ENCODE data around the gene PCCA. TPM values are rescaled to one million over a fixed set of nuclear protein-coding genes. Genes with fewer than 3 reads are reported as not detected.
A peak's percentile ranks its signal among the peaks of the same experiment; 100 is the strongest.

Gene PCCA, protein sequence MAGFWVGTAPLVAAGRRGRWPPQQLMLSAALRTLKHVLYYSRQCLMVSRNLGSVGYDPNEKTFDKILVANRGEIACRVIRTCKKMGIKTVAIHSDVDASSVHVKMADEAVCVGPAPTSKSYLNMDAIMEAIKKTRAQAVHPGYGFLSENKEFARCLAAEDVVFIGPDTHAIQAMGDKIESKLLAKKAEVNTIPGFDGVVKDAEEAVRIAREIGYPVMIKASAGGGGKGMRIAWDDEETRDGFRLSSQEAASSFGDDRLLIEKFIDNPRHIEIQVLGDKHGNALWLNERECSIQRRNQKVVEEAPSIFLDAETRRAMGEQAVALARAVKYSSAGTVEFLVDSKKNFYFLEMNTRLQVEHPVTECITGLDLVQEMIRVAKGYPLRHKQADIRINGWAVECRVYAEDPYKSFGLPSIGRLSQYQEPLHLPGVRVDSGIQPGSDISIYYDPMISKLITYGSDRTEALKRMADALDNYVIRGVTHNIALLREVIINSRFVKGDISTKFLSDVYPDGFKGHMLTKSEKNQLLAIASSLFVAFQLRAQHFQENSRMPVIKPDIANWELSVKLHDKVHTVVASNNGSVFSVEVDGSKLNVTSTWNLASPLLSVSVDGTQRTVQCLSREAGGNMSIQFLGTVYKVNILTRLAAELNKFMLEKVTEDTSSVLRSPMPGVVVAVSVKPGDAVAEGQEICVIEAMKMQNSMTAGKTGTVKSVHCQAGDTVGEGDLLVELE
- polyA plus RNA-seq (2011; rRNA removed) (13.2 and 16.3 TPM in 2 replicates), polyA plus RNA-seq (2017; fragmentation: RNase III; extraction: RNeasy Plus Mini Kit Qiagen cat#74134 plus additional on column Dnase treatment) (12.9 to 13.7 TPM (median 12.9 TPM) in 3 replicates), polyA minus RNA-seq (2011; rRNA and poly(A)+ RNA removed) (9.3 and 9.9 TPM in 2 replicates)
- 3.5 and 3.6 TPM in 2 replicates for polyA plus RNA-seq (2012; cell fraction: cytosol; rRNA removed)
- 2.7 and 5.4 TPM in 2 replicates for polyA plus RNA-seq (2012; cell fraction: nucleus; rRNA removed)

DNA sequence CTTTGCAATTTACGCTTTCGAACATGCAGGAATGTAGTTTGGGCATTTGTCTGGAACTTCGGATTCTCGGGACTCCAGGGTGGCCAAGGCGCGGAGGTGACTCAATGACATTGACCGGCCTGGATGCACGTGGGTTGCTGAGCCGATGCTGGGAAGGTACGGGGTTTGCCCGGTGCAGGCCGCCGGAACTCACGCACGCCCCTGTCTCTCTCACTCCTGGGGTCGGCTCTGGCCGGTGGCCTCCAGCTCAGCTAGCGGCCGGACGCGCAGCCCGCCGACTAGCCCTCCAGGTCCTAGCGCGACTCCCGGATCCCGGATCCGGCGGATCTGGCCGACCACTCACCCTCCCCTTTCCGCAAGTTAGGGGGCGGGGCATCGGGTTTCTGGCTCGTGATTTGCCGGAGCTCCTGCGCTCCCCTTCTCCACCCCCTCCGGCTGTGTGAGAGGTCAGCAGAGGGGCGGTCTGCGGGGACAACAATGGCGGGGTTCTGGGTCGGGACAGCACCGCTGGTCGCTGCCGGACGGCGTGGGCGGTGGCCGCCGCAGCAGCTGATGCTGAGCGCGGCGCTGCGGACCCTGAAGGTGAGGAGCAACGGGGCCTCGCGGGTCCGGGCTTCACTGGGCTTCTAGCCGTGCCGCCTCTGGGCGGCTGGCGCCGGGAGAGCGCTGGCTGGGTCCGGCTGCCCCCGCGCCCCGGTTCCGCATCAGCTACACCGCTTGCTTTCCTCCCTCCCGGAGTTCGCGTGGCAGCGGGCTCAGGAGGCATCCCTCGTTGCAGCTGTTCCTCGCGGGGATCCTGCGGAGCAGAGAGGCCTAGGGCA, at the start of gene PCCA:
TSS of gene PCCA (plus strand) at position 450 of the 821 bp plus-strand sequence. CDS start at position 478, 28 bp downstream.
- peak; percentile 40; the same call in 1 of the 2 replicates for TF ChIP-seq KDM5A (IDR thresholded peaks at IDR 0.05)
- TF ChIP-seq, protein P1, sequence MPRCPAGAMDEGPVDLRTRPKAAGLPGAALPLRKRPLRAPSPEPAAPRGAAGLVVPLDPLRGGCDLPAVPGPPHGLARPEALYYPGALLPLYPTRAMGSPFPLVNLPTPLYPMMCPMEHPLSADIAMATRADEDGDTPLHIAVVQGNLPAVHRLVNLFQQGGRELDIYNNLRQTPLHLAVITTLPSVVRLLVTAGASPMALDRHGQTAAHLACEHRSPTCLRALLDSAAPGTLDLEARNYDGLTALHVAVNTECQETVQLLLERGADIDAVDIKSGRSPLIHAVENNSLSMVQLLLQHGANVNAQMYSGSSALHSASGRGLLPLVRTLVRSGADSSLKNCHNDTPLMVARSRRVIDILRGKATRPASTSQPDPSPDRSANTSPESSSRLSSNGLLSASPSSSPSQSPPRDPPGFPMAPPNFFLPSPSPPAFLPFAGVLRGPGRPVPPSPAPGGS (IDR thresholded peaks at IDR 0.05), result 0 out of 3 replicates have a peak, but pooled peaks have one; percentile 32
- no peak for TF ChIP-seq RNF2 (IDR thresholded peaks at IDR 0.05; ENCODE audit: borderline replicate concordance, low read depth)
- TF ChIP-seq, protein P2, sequence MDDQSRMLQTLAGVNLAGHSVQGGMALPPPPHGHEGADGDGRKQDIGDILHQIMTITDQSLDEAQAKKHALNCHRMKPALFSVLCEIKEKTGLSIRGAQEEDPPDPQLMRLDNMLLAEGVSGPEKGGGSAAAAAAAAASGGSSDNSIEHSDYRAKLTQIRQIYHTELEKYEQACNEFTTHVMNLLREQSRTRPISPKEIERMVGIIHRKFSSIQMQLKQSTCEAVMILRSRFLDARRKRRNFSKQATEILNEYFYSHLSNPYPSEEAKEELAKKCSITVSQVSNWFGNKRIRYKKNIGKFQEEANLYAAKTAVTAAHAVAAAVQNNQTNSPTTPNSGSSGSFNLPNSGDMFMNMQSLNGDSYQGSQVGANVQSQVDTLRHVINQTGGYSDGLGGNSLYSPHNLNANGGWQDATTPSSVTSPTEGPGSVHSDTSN (IDR thresholded peaks at IDR 0.05), result peak; percentile 50; the same call in 1 of the 2 replicates
- peak in 1 of 2 experiments; percentile 69; a peak in 1 of 5 replicates for TF ChIP-seq JUN (IDR thresholded peaks at IDR 0.05)
- peak; percentile 74 for TF ChIP-seq POLR2A (IDR thresholded peaks at IDR 0.05; ENCODE audit: low read length)
- TF ChIP-seq, protein P3, sequence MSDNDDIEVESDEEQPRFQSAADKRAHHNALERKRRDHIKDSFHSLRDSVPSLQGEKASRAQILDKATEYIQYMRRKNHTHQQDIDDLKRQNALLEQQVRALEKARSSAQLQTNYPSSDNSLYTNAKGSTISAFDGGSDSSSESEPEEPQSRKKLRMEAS (IDR thresholded peaks at IDR 0.05), result peak; percentile 54
- no peak for TF ChIP-seq EP300 (IDR thresholded peaks at IDR 0.05)
- TF ChIP-seq PHF8 (IDR thresholded peaks at IDR 0.05; ENCODE audit: borderline replicate concordance, low read depth), result peak; percentile 39; the same call in 1 of the 2 replicates
- TF ChIP-seq FOSL2 (IDR thresholded peaks at IDR 0.05), result no peak
- peak; percentile 11; the same call in 1 of the 2 replicates for TF ChIP-seq FOSL2 (CRISPR knock-in tag; IDR thresholded peaks at IDR 0.05)
- no peak for TF ChIP-seq ZNF302 (CRISPR knock-in tag; IDR thresholded peaks at IDR 0.05)
- ATAC-seq, result peak; percentile 97 to 98
- peak; percentile 84 to 92 for DNase-seq (ENCODE audit: low read depth in 1 of 2, low spot score in 1 of 2)
- ChIA-PET CTCF (interaction anchor here (1.0 to 1.5 kb wide), 2 partner anchors 19 to 173 kb away, joined by 3 read pairs; no protein-coding TSS in a partner anchor), POLR2A (interaction anchor here (0.6 to 1.7 kb wide), 7 partner anchors 9 to 431 kb away, joined by 3 to 15 read pairs (median 5); partner anchors contain the start of gene ZIC2)
- Histone ChIP-seq H3K4me2 (peak within 1 kb of the TSS; percentile 86), H3K9me3 (no peaks in the 10 kb centered on the region), H3K27ac (peak within 1 kb of the TSS; percentile 74 to 92), H3K4me1 (peaks cover 17% of the 10 kb centered on the region; the same call in 2 of the 3 replicates), H3K4me3 (peak within 1 kb of the TSS; percentile 95)
- FAIRE-seq, result no peak
- WGBS (ENCODE audit: missing lambda C conversion rate), result 0% methylated on average over 17 of the region's 77 CpGs

DNA sequence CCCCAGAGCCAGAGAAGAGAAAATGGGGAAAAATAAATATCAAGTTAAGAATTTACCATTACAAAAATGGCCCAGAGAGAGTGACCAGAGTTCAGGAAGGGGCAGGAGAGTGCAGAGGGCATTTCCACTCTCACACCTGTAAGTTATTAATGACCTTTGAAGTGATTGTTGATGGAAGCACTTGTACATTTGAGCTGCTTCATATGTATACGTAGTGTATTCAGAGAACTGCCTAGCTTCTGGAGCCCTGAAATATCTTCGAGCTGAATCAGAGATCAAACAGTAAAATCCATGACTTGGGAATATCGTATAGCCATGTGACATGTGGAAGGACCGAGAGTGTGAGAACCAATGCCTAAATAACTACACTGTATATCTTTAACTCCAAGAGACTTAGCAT, 49.2 kb upstream of the PCCA start:
- FAIRE-seq, result no peak
- H3K4me1 ChIP-seq, result peaks cover 14% of the 10 kb centered on the region; the same call in 2 of the 3 replicates
- H3K4me3 ChIP-seq, result no peak overlapping the region
- H3K27ac ChIP-seq, result peak overlapping the region; percentile 60 to 79
- no peak for TF ChIP-seq EHF (CRISPR knock-in tag; IDR thresholded peaks at IDR 0.05)
- no peak for TF ChIP-seq POLR2A (IDR thresholded peaks at IDR 0.05; ENCODE audit: low read length)
- no peak for TF ChIP-seq CBX2 (IDR thresholded peaks at IDR 0.05; ENCODE audit: borderline replicate concordance, low read depth)
- TF ChIP-seq CHD4 (IDR thresholded peaks at IDR 0.05; ENCODE audit: borderline replicate concordance), result no peak
- TF ChIP-seq, protein P3 (IDR thresholded peaks at IDR 0.05), result 0 out of 2 replicates have a peak, but pooled peaks have one; percentile 33
- TF ChIP-seq SREBF2 (IDR thresholded peaks at IDR 0.05), result no peak
- TF ChIP-seq, protein P4, sequence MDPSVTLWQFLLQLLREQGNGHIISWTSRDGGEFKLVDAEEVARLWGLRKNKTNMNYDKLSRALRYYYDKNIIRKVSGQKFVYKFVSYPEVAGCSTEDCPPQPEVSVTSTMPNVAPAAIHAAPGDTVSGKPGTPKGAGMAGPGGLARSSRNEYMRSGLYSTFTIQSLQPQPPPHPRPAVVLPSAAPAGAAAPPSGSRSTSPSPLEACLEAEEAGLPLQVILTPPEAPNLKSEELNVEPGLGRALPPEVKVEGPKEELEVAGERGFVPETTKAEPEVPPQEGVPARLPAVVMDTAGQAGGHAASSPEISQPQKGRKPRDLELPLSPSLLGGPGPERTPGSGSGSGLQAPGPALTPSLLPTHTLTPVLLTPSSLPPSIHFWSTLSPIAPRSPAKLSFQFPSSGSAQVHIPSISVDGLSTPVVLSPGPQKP (IDR thresholded peaks at IDR 0.05; ENCODE audit: low read depth, low read length), result no peak
- peak overlapping the region; percentile 74 for H3K4me2 ChIP-seq
- H3K9me3 ChIP-seq, result no peaks in the 10 kb centered on the region
- peak; percentile 85 to 89 for ATAC-seq
- peak; percentile 28 to 61 for DNase-seq (ENCODE audit: low read depth in 1 of 2, low spot score in 1 of 2)
- 0% methylated on average over 4 of the region's 4 CpGs for WGBS (ENCODE audit: missing lambda C conversion rate)
- CTCF ChIA-PET, result no interaction called here
- POLR2A ChIA-PET, result no interaction called here

Measured in A549 (cell line).